ENCODE data around the gene MMP19.

DNA sequence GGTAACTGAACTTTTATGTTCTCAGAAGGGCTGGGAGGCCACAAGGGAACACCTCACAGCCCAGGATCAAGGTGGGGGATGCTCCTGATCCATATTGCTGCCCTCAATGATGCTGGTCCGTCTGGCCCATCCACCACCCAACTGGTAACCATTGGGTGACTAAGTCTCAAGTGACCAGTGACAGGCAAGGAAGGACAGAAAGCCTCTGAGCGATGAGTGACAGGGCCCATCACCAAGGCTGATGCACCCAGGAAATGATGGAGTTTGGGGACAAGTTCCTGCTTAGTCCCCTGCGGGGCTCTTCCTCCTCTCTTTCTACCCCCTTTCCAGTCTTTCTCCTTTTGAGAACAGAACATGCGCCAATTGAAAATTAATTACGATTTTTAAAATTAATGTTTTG, 2.6 kb upstream of the MMP19 start:
- TF ChIP-seq POLR2A (IDR thresholded peaks at IDR 0.05), result no peak
- TF ChIP-seq, protein P1, sequence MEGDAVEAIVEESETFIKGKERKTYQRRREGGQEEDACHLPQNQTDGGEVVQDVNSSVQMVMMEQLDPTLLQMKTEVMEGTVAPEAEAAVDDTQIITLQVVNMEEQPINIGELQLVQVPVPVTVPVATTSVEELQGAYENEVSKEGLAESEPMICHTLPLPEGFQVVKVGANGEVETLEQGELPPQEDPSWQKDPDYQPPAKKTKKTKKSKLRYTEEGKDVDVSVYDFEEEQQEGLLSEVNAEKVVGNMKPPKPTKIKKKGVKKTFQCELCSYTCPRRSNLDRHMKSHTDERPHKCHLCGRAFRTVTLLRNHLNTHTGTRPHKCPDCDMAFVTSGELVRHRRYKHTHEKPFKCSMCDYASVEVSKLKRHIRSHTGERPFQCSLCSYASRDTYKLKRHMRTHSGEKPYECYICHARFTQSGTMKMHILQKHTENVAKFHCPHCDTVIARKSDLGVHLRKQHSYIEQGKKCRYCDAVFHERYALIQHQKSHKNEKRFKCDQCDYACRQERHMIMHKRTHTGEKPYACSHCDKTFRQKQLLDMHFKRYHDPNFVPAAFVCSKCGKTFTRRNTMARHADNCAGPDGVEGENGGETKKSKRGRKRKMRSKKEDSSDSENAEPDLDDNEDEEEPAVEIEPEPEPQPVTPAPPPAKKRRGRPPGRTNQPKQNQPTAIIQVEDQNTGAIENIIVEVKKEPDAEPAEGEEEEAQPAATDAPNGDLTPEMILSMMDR (IDR thresholded peaks at IDR 0.05), result no peak

Measured in testis (tissue), 2 donors.